Stomach smooth muscle (tissue), 2 donors: ENCODE data around the gene GNRH2.

Experiments used
- H3K27ac ChIP-seq: one replicate; pipeline ENCODE4 v1.7.0; 2013; ENCODE audit warnings: mild to moderate bottlenecking, low read length, inconsistent platforms
- H3K27me3 ChIP-seq, 2 donors: one replicate each; pipeline ENCODE4 v1.7.0; 2013; ENCODE audit warnings: low read length in 2 of 2; ENCODE audit not compliant: insufficient read depth in 2 of 2, control insufficient read depth in 1 of 2
- H3K36me3 ChIP-seq, 2 donors: one replicate each; pipeline ENCODE4 v1.7.0; 2013; ENCODE audit warnings: low read length in 2 of 2; ENCODE audit not compliant: control insufficient read depth in 2 of 2, insufficient read depth in 2 of 2
- H3K4me1 ChIP-seq: one replicate; pipeline ENCODE4 v1.7.0; 2013; ENCODE audit warnings: low read length; ENCODE audit not compliant: control insufficient read depth, insufficient read depth
- H3K4me3 ChIP-seq, 2 donors: one replicate each; pipeline ENCODE4 v1.7.0; 2013; ENCODE audit warnings: low read length in 2 of 2
- H3K9ac ChIP-seq, 2 donors: one replicate each; pipeline ENCODE4 v1.7.0; 2013; ENCODE audit warnings: low read length in 2 of 2, mild to moderate bottlenecking in 1 of 2
- H3K9me3 ChIP-seq, 2 donors: one replicate each; pipeline ENCODE4 v1.7.0; 2013; ENCODE audit warnings: low read length in 2 of 2; ENCODE audit not compliant: control insufficient read depth in 2 of 2
- donor health status: healthy.
- donor health status: Pancreatic carcinoma.

Gene GNRH2

GRCh38 chr20:3088031-3088430, 44.6 kb downstream of the GNRH2 start:
- Histone ChIP-seq H3K4me1 (no peaks in the 10 kb centered on the region), H3K9me3 (no peaks in the 10 kb centered on the region), H3K36me3 (no peaks in the 10 kb centered on the region), H3K4me3 (no peak overlapping the region), H3K27ac (no peak overlapping the region), H3K27me3 (peaks cover 19 to 27% of the 10 kb centered on the region in 2 donors), H3K9ac (no peak overlapping the region)

GRCh38 chr20:3090565-3090964, 47.1 kb downstream of the GNRH2 start:
- Histone ChIP-seq H3K9me3 (no peaks in the 10 kb centered on the region), H3K4me1 (no peaks in the 10 kb centered on the region), H3K36me3 (no peaks in the 10 kb centered on the region), H3K27me3 (peaks cover 17 to 18% of the 10 kb centered on the region in 2 donors), H3K4me3 (no peak overlapping the region), H3K9ac (no peak overlapping the region), H3K27ac (no peak overlapping the region)

GRCh38 chr20:3092611-3093379, 49.4 kb downstream of the GNRH2 start:
- no peak overlapping the region for H3K9ac ChIP-seq
- no peaks in the 10 kb centered on the region for H3K4me1 ChIP-seq
- H3K27me3 ChIP-seq, result peaks cover 17 to 18% of the 10 kb centered on the region in 2 donors
- no peaks in the 10 kb centered on the region for H3K36me3 ChIP-seq
- H3K27ac ChIP-seq, result no peak overlapping the region
- H3K9me3 ChIP-seq, result no peaks in the 10 kb centered on the region
- peak overlapping the region in 1 of 2 donors; percentile 47 for H3K4me3 ChIP-seq

- Histone ChIP-seq H3K9ac (no peak overlapping the region), H3K9me3 (no peaks in the 10 kb centered on the region), H3K27me3 (peaks cover 17 to 18% of the 10 kb centered on the region in 2 donors), H3K4me3 (no peak overlapping the region), H3K27ac (no peak overlapping the region), H3K4me1 (no peaks in the 10 kb centered on the region), H3K36me3 (no peaks in the 10 kb centered on the region)
These were observed 50.5 kb downstream of the GNRH2 start for GRCh38 chr20:3093861-3094361.

- no peaks in the 10 kb centered on the region for H3K9me3 ChIP-seq
- peaks cover 15 to 18% of the 10 kb centered on the region in 2 donors for H3K27me3 ChIP-seq
These were observed 51.6 kb downstream of the GNRH2 start for GRCh38 chr20:3094848-3095629.

More at GRCh38 chr20:3094848-3095629, 51.6 kb downstream of the GNRH2 start:
- no peak overlapping the region for H3K4me3 ChIP-seq
- H3K36me3 ChIP-seq, result no peaks in the 10 kb centered on the region
- H3K27ac ChIP-seq, result no peak overlapping the region
- no peak overlapping the region for H3K9ac ChIP-seq
- H3K4me1 ChIP-seq, result no peaks in the 10 kb centered on the region
